HG03066 (cell line): ENCODE results near the gene PEX19.

Experiments used
- ATAC-seq: cut with Tn5 transposase; IDR thresholded peaks from one replicate; pipeline ENCODE4 v1.9.1; 2021; ENCODE audit warnings: low read depth; ENCODE audit not compliant: unreplicated experiment

PEX19 gene

DNA sequence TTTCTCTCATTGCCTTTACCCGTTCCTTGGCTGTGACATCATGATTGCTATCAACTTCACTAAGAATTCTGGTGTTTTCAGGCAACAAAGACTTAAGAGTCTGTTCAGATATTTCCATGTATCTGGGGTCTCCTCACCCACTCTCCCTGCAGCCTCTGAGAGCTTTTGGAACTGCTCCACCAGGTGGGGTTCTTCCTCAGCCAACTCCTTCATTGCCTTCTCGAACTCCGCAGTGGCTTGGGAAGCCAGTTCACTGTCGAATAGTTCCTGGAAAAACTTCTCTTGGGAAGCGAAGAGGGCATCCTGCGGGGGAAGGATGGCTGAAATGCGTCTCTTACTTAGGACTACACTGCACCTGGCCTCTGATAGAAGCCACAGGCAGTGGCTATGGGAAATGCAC, 2.1 kb downstream of the PEX19 start:
- ATAC-seq: no peak

DNA sequence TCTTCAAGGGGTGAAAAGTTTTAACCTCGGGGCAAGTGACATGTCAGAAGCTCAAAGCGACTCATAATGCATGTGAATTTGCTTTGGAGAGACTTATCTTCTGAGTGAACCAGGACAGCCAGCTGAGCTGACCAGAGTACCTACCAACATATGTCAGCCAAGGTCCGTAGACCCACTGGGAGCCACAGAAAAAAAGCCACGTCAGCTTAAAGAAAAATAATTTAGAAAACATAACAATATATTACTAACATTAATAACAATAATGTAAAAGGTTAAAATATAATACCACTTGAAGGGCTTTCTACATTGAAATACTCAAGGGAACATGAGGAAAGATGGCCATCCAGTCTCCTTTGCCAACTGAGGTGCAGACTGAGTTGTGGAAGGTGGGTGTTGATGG, 6.9 kb downstream of the PEX19 start:
- no peak for ATAC-seq

DNA sequence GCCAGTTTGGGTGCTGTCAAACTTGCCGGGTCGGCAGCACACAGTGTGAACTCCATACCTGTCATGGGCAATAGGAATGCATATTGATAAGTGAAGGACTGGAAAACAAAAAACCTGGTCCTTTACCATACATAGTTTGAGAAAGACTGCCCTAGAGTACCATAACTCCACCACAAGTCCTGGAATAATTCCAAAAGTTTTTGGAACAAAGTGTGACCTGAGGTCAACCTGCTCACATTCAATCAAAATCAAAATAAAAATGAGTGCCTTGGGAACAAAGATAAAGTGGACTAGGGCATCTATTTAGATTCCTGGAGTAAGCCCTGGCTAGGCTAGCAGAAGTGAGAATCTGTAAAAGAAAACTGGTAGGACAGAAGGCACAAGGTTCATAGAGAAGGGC, 7.6 kb downstream of the PEX19 start:
- ATAC-seq: no peak

DNA sequence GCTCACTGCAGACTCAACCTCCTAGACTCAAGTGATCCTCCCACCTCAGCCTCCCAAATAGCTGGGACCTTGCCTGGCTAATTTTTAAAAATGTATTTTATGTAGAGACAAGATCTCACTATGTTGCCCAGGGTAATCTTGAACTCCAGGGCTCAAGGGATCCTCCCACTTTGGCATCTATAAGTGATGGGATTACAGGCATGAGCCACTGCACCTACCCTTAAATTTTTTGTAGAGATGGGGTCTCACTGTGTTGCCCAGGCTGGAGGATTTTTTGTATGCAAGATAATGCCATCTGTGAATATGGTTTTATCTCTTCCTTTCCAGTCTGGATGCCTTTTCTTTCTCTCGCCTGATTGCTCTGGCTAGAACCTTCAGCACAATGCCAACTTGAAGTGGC, 13.9 kb downstream of the PEX19 start:
- ATAC-seq: no peak

DNA sequence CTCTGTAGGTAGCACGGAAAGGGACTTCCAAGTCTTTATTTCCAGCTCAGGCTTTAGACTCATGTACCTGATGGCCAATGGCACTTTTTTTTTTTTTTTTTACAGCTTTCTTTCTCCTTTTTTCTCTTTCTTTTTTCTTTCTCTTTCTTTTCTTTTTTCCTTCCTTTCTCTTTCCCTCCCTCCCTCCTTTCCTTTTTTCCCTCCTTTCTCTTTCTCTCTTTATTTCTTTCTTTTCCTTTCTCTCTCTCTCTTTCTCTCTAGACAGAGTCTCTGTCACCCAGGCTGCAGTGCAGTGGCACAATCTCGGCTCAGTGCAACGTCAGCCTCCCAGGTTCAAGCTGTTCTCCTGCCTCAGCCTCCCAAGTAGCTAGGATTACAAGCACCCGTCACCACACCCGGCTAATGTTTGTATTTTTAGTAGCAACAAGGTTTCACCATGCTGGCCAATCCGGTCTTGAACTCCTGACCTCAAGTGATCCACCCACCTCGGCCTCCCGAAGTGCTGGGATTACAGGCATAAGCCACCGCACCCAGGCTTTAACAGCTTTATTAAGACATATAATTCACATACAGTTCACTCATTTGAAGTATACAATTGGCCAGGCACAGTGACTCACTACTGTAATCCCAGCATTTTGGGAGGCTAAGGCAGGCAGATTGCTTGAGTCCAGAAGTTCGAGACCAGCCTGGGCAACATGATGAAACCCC, 17.5 kb downstream of the PEX19 start:
- ATAC-seq: no peak

DNA sequence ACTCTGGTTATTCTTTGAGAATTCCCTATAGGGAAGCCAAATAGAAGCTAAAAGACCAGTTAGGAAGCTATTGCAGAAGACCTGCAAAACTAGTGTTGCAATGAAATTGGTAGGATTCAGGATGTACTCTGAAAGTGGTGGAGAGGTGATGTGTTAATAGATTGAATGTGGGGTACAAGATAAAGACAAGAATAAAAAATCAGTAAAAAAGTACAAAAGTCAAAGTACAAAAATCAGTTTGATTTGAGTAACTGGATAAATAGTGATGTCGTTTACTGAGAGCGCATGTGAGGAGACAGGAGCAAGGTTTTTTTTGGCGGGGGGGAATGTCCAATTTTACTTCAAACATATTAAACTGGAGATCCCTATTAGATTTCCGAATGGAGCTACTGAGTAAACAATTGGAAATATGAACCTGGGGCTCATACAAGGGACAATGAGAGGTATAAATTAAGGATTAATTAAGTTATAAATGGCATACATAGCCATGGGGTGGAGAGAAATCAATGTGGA, 20.1 kb downstream of the PEX19 start:
- ATAC-seq: no peak

DNA sequence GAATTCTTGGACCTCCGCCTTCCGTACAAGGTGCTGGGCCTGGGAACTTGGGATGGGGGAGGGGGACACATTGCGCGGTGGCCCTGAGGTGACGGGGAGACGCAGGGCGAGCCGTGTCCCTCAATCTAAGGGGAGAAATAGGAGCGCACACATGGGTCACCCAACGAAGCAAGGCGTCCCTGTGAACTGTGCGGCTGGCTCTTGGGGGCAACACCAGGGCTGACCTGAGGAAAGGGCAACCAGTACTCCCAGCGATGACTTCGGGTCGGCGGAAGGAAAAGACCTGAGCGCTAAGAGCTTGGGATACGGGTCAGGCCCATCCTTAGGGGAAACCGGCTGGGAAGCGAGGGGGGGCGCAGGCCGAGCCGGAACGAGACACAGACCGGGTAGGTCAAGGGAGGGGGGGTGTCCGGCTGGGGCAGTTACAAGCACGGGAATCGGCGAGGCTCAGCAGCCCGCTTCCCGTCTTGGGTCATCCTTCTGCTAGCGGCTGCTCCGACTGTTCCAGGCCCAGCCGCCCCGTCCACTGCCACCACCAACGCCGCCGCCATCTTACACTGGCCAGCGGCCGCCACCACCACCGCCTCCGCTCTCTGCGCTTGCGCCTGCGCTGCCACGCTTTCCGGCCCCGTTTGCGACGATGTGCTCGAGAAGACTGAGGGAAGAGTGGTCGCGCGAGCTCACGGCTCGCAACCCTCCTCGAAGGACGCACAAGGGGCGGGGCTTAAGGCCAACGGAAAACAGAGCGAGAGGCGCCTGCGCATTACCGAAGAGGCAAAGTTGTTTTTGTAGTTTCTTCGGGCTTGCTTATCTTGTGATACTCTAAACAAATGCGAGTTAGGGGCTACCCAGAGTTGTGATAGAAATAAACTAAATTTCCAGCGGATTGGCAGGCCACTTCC, 22.8 kb downstream of the PEX19 start, which contains the start of gene DCAF8:
Gene DCAF8 (minus strand): TSS at position 657 of the 902 bp plus-strand sequence. CDS start 18,541 bp downstream, outside the sequence.
- peak; percentile 77 for ATAC-seq

DNA sequence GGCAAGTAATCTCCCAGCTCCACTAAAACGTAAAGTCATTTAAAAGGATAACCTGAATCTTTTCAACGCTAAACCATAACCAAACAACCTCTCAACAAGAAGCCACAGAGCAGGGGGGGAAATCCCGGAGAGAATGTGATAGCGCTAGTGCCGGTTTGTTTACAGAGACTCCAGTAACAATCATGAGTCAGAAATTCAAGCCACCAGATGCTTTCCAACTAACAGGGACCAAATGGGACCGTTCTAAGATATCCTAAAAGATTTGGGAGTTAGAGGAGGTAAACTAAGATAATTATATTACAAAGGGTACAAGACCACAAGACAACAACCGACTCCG, 23.4 kb downstream of the PEX19 start:
- ATAC-seq: no peak

DNA sequence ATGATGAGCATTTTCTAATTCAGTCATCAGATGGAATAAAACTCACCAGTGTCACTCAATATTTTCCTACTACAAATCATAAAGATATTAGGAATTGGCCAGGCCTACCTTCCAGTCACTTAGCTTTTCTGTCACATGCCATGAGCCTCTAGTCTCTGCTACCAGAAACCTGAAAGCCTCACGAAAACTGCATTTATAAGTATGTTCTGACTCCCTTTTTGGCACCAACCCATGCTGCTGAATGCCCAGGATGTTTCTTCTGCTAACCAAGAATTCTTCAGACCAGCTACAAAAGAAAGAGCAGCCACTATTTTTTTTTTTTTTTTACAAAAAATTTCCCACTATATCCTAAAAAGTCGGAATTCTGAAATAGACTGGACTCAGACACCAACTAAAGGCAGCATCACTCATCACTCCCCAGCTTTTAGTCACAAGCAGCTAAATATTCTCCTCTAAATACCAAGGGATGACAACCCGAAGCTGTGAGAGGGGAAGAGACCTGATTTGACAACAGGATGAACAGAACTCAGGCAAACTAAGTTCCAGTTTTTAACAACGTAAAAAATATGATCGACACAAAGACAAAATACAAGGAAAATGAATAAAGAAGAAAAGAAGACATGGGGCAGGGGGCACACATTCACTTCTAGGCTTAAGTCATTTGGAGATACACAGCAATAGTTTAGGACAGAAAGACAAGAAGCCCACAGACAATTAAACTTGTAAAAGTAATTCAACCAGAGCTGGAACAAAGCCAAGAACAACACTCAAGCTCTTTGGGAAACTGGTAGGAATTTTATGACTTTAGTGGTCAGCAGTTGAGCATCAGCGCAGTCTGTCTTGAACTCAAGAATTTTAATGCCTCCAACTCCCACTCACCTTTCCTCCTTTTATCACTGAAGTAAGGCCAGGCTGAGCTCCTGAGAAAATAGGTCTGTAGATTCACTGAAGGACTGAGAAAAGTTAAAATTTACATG, 24.2 kb downstream of the PEX19 start:
- no peak for ATAC-seq

DNA sequence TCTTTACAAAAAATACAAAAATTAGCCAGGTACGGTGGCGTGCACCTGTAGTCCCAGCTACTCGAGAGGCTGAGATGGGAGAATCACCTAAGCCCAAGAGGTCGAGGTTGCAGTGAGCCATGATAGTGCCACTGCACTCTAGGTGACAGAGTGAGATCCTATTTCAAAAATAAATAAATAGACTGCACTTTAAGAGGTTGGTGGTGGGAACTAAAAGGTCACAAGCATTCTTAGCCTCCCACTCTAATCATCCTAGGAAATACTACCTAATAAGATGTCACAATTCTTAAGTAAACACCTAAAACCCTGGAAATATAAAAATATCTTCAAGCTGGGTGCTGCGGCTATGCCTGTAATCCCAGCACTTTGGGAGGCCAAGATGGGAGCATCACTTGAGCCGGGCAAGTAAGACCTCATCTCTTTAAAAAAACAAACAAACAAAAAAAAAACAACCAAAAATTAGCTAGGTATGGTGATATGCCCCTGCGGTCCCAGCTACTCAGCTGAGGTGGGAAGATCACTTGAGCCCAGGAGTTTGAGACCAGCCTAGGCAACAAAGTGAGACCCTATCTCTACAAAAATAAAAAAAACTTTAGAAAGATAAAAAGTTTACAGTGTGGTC, 26.6 kb downstream of the PEX19 start:
- no peak for ATAC-seq

DNA sequence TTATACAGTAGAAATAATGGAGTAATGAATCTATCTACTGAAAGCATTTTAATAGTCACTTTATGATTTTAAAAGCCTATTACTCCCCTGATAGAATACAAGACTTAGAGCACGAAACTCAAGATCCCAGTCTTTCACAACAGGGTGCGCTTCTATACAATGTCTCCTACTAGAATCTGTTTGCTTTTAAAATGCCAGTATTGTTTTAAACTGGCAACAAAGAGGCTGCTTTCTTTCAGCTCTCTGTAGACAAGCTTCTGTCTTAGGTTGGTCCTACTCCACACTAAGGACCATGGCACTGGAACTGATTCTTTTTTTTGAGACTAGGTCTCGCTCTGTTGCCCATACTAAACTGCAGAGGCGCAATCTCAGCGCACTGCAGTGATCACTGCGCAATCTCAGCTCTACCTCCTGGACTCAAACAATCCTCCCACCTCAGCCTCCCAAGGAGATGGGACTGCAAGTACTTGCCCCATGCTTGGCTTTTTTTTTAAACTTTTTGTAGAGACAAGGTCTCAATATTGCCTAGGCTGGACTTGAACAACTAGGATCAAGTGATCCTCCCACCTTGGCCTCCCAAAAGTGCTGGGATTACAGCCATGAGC, 27.4 kb downstream of the PEX19 start:
- ATAC-seq: no peak

DNA sequence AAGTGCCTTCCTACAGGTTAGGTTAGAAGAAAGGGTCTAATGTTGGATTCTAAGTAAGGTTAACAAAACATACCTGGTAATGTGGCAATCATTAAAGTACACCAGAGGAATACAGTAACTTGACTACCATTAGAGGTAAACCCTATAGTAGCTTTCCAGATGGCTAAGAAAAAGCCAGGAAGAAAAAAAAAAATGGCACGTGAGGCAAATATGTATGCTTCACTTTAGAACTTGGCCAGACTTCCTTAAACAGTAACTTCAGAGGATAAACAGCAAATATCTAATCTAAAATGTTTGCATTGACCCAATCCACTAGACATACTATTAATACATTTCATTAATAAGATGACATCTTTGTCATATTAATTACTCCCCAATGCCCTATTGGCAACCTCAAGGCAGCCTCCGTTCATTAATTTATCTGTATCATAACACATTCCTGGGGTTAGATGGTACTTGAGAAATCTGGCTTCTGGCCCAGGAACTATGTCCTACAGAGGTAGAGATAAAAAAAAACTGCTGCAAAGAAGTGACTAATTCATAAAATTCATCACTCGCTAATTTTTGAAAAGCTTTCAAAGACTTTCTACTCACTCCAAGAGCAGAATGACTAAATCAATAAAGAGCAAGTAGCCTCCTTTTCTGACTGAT, 28.4 kb downstream of the PEX19 start:
- ATAC-seq: no peak

DNA sequence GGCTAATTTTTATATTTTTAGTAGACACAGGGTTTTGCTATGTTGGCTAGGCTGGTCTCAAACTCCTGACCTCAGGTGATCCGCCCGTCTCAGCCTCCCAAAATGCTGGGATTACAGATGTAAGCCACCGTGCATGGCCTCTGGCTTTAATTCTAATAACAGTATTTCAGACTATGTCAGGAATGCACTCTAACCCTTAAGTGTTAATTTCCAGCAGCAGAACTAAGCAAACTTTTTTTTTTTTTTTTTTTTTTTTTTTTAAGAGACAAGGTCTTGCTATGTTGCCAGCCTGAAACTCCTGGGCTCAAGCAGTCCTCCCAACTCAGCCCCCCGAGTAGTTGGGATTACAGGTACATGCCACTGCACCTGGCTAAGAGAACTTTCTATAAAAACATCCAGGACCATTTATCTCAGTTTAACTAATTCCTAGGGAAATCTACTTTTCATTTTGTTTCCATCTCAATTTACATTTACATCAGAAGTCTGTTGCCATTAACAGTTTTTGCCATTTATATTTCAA, 29.1 kb downstream of the PEX19 start:
- ATAC-seq: no peak

DNA sequence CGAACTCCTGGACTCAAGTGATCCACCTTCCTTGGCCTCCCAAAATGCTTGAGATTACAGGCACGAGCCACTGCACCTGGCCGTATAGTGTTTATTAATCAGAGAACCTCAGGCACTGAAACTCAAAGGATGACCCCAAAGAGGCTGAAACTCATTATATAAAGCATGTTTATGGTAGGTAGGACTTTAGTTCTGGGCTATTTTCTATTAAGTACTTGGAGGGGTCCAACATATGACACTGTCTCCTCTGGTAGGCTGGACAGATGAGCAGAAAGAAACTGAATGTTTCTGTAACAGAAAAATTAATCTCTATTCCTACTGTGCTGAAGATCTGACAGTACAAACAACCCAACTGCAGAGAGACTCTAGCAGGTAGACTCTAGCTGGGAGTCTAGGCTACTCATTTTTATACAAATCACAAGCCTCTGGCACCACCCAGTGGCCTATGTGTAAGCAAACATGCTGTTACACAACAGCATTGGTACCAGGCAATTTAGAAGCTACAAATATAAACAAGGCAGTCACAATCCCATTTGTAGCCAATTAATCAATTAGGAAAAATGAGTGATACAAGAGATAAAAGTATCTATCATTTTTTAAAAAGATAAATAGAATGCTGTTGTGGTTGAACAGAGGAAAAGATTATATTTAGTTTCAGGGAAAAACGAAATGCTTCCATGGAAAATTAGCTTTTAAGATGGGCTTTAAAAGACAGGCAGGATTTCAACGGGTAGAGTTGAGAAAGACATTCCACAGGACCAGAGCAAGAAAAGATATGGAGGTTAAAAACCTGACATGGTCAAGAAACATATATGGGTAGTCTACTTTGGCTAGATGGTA, 33.0 kb downstream of the PEX19 start:
- ATAC-seq: no peak

DNA sequence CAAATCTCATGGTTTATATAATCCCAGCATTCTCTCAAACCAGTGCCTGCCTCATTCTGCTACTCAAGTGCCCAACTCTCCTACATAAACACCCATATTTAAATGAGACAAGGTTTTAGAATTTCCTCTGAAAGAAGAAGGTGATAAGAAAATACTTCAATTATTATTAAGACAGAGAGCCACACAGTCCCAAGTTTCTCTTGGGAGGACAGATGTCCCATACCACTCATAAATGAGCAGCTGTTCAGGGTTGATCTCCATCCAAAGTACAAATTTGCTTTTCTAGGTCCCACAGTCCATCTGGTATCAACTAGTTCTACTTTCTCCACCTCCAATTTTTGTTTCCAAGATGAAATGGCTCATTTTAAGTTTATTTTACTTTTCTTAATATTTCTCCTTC, 33.9 kb downstream of the PEX19 start:
- no peak for ATAC-seq

DNA sequence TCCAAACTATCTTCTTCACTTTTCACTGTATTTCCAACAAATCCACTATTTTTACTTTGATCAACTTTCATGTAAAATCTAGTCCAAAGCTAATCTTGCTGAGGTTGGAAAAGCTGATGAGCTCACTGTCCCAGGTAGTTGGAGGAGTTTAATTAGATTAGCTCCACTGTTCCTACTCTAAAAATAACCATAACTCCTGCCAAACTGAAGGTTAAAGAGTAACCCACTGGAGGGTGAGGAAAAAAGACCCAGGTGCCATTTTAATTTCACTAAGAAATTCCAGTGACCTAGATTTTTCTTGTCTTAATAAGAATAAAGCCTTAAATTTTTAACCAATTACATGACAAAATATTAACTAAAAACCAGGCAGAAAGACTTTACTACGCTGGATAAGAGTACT, 37.9 kb downstream of the PEX19 start:
- ATAC-seq: no peak

DNA sequence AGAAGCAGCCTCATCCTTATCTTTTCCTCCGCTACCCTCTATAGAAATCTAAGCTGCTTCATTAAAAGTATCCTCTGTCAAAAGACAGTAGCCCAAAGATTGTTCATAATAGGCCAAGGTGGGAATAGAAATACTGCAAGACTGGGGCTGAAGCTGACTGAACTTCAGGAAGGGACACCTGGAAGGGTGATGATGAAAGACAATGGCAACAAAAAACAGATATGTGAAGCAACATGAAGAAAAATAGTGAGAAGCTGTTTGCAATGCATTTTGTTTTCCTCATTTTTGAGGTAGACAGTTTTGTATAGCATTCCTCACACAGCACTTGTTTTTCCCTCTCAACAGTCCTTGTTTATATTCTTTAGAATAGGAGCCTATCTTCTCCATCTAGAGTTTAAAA, 39.5 kb downstream of the PEX19 start:
- no peak for ATAC-seq

DNA sequence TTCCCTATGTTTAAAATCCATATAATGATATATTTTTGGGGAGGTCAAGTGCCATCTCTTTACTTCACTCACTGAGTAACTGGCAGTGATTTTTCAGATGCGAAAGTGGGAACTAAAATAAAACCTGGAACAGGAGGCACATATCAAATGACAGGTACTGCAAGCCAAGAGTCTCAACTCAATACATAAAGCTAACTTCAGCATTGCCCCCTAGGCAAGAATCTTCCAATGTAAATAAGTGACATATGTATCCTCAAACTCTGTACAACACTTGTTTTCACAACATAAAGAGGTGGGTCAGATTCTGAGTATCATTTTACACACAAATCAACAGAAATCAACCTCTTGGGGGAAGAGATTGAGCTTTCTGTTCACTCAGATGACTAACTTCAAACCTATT, 40.7 kb downstream of the PEX19 start:
- ATAC-seq: no peak
